HG03066 (cell line): Measurements from ENCODE around the gene MAP3K6.

Experiments
- ATAC-seq: cut with Tn5 transposase; IDR thresholded peaks from one replicate; pipeline ENCODE4 v1.9.1; 2021; ENCODE audit warnings: low read depth; ENCODE audit not compliant: unreplicated experiment

The MAP3K6 gene

DNA sequence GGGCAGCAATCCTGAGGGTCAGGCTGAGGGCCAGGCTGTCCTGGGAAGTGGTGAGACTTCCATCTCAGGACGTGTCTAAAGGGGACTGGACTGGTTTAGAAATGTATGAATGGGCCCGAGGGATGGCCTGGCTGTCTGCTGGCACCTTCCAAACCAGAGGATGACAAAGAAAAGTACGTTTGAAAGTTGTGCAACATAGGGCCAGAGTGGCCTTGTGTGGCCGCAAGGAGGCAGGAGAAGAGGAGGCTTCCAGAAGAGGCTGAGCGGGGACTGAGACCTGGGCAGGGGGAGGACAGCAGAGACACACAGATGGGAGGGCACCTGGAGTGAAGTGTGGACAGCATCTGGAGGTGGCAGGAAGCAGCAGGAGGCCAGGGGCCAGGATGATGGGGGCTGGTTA lies 27.5 kb downstream of the MAP3K6 start:
- no peak for ATAC-seq

DNA sequence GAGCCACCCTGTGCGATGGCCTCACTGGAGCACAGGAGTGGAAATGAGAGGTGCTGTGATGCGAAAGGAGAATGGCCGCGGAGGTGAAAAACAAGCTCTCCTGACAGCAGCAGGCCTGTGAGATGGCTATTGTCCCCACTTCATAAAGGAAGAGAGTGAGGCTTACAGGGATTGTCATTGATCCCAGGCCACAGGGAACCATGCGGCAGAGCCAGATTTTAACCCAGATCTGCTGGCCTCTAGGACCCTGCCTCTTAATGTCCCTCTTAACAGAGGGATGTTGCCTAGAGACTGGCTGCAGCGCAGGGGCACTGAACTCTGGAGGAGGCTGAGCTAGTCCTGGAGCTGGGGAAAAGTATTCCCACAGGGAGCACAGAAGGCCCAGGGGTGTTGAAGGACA lies 28.0 kb downstream of the MAP3K6 start:
- ATAC-seq = no peak

DNA sequence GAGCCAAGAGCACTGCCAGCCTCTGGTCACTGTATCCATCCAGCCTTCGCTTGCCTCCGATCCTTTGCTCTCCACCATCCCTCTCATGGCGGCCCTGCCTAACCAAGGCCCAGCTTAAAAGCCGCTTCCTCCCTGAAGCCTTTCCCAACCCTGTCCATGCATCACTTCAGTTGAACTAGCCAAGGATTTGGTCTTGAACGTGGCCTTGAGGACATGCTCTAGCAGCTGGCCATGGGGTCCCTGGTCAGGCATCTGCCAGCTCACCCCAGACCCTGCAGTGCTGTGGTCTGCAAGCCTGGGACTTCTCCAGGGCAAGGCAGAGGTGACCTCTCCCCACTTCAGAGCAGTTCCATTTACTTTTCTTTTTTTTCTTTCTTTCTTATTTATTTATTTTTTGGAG lies 30.0 kb downstream of the MAP3K6 start:
- ATAC-seq = no peak

DNA sequence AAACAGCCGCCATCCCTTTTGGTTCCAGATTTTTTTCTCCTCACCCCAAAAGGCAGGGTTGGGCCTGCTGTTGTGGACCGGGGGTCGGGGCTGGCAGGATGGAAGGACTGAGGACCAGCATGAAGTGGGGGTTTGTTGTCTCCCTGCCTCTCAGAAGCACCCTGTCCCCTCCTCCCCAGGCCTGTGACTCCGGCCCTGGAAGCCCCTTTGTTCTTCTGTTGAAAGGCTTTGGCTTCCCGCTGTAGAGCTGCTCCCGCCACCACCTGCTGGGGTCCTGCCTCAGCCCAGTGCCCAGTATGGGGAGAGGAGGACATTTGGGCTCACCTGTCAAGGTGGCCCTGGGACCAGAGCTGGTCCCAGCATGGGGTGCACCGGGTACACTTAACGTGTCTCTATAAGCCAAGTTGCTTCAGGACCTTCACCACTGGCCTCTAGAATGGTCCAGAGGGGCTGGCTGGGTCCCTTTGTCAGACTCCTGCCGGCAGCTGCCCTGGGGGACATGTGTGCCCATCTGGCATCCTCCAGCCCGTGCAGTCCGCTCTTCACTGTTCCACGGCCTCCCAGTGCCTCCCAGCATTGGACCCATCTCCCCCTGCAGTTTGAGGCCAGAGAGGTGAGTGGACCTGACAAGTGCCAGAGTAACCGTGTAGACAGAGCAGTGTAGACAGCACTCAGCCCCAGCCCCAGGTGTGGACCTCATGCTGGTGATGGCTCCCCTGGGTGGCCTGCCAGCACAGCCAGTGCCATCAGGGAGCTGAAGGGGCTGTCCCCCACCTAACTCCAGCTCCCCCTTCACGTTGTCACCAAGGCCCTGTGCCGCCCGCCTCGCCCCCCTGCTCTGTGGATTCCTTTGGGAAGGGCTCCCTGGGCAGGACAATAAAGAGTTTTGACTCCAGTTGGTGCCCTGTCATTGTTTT lies 31.0 kb downstream of the MAP3K6 start:
- no peak for ATAC-seq

DNA sequence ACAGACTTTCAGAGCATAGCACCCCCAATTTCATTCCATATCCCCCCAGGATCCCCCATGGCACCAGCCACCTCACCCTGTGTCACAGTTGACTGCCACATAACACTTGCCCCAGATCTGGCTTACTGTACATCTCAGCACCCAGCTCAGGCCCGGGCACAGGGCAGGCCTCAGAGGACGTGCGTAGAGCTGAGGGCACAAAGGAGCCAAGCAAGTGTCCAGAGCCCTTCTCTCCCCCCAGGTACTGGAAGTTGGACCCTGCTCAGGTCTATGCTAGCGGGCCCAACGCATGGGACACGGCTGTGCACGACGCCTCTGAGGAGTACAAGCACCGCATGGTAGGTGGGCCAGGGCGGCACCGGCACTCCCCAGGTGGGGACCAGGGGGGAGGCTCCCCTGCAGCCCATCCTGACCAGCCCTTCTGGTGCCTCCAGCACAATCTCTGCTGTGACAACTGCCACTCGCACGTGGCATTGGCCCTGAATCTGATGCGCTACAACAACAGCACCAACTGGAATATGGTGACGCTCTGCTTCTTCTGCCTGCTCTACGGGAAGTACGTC lies 33.0 kb downstream of the MAP3K6 start:
- ATAC-seq = no peak

DNA sequence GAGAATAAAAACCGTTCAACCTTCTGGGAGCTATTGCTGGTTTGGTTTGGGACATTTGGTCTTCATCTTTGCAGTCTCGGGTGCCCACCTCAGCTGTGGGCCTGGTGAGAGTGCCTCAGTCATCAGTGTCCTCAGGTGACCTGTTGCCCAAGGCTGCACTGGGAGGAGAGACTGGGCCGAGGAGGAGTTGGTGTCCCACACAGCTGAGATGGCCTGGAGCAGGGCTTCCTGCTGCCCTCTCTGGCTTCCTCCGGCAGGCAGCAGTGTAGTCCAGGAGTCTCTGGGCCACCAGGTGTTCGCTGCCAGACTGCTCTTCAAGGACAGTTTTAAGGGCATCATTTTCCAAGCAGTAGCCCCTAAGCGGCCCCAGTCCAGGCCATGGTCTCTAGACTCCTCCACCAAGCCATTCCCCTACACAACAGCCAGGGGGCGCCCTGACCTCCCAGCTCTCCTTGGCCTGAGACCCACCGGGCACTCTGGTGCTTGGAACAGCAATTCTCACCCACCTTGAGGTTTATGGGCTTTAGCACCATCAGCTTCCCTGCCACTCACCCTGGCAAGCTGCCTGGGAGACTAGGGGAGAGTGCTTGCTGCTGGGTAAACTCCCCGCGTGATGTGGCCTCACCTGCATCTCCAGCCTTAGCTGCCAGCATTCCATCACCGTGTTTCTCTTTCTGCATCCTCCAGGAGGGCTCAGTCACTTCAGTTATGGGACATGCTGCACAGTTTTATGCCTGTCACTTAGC lies 34.1 kb downstream of the MAP3K6 start:
- no peak for ATAC-seq

DNA sequence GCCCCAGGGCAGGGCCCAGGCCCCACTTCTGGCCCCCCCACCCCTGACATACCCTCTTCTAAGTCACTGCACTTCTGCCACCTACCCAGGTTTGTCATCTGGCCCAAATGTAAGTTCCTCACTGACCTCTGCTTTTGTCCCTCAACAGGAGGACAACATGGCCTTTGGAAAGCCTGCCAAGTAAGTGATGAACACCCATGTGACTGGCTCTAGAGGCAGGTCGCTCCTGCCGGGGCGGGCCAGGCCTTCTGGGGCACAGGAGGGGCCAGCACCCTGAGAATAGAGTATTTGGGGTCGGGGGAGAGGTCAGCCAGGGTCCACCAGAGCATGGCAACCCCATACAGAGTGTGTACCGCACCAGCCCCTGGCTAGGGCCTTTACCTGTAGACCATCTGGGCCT lies 34.8 kb downstream of the MAP3K6 start:
- no peak for ATAC-seq

DNA sequence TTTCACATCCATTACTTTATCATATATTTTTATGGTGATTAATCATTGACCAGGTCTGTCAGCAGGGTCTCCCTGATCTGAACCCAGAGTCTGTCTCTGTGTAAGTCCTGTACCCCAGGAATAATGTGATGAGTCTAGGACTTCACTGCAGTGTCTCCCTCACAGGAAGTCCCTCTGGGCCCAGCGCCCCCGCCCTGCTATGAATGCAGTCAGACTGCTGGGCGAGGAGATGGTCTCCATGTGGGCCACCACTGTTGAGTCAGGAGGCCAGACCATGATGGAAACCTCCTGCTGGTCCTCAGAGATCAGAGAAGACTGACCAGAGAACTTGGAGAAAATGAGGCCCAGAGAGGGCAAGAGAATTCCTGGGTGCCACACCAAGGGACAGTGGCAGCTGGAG lies 35.3 kb downstream of the MAP3K6 start:
- ATAC-seq = no peak

DNA sequence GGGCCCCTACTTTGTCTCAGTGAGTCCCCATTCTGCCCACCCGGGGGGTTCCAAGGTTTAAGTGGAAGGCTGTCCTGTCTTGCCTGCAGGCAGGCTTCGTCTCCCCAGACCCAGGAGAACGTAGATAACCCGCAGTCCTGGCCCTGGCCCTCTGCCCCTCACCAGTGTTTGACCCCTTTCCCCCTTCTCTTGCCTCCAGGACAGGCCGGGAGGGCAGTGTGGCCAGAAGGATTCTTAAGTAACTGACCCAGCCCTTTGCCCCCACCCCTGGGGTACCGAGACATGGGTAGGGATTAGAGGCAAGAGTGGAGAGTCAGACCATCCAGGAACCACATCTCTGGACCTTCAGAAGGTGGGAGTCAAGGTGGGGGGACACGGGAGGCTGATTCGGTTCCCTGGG lies 36.0 kb downstream of the MAP3K6 start:
- ATAC-seq = no peak

DNA sequence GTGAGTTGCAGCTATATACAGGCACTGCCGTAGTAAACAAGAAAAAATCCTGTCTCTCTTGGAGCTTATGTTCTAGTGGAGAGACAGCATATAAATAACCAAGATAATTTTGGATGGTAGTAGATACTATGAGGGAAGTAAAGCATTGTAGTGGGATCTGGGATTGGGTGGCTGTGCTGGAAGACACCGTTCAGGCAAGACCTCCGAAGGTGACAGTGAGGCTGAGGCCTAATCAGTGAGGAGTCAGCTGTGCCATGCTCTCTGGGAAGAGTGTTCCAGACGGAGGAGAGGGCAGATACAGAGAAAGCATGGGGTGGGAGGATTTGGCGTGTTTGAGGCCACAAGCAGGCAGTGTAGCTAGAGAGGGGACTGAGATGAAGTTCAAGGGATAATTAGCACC lies 38.8 kb downstream of the MAP3K6 start:
- no peak for ATAC-seq

DNA sequence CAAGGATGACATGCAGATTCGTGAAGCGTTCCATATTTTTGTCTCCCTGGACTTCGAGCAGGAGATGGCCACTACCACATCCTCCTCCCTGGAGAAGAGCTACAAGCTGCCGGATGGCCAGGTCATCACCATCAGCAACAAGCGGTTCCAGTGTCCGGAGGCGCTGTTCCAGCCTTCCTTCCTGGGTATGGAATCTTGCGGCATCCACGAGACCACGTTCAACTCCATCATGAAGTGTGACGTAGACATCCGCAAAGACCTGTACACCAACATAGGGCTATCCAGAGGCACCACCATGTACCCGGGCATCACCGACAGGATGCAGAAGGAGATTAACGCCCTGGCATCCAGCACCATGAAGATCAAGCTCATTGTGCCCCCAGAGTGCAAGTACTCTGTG lies 41.5 kb downstream of the MAP3K6 start:
- ATAC-seq = no peak

DNA sequence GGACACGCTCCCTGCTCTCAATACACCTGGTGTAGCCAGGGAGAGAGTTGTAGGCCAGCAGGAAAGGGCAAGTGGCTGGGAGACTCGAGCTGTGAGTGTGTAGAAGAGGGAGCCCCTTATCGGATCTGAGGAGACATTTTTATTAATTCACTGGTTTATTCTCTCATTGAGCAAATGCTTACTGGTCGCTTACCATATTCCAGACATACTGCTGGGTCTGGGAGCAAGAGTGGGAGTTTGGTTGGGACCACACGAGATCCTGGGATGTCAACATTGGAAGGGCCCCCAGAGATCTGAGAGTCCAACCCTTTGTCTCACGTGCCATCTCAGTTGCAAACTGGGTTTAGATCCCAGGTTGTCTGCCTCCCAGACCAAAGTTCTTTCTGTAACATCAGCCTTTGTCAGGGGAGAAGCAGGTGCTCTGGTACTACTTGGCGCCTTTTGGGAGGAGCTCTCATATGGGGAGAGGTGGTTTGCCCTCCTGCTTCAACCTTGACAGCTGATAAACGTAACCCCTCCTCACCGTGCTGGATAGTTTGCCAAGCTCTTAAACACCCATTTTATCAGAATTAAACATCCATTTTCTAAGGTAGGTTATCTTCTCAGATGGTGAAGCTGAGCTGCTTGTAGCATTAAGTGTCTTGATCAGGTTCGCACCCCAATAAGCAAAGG lies 44.1 kb downstream of the MAP3K6 start:
- ATAC-seq = no peak

DNA sequence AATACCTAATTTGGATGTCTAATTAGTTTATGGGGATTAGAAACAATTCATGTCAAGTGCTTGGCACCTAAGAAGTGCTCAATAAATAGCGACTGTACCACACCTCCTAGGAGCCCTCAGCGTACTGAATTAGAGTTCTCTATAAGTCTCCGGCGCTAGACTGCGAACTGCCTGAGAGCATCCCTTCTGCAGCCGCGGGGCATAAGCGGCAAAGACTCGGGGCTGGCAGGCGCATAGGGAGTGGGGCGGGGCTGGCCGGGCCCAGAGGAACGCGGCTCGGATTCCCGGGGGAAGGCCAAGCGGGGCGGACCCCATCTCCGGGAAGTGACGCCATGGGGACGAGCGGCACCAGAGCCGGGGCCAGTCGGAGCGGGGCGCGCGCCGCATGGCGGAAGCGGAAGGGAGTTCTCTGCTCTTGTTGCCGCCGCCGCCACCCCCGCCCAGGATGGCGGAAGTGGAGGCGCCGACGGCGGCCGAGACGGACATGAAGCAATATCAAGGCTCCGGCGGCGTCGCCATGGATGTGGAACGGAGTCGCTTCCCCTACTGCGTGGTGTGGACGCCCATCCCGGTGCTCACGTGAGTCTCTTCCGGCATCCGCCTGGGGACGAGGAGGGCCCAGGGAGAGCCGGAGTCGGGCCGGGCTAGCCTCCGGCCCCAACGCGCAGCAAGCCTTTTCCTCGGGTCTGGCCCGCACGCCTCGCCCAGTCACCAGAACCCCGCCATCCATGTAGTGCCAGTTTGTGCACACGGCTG lies 44.8 kb downstream of the MAP3K6 start, which contains the start of gene TMEM222:
Gene TMEM222 (plus strand): TSS at position 351 of the 756 bp plus-strand sequence. CDS start 35 bp downstream, at position 386.
- peak; percentile 93 for ATAC-seq

DNA sequence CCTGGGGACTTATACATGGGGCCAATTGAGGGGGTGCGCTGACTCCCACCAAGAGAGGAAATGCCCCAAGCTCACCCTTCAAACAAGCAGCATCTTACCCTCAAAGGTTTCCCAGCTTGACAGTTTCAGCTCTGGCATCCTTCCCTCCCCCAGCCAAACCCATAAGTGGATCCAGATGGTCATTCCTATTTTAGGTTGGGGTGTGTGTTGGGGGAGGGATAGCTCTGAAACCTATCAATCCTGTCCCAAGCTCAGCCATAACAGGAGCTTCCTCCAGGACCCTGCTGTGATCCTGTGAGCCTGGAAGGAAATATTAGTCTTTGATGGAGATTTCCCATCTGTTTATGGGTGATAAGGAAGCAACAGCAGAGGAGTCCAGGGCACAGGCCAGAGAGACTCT lies 48.2 kb downstream of the MAP3K6 start:
- ATAC-seq = no peak

DNA sequence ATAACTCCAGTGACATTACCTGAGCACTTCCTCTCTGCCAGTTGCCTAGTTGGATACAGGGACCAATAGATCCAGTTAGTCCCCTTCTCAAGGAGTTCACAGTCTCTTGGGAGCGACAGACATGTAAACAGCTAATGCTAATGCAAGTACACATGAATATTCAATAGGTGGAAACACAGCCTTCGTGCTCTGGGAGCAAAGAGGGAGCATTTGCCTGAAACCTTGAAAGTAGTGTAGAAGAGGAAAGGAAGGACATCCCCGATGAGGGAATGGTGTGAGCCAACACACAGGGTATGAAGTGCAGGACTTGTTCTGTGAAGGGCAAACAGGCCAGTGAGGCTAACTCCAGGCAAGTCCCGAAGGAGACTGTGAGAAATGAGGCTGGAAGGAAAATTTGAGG lies 48.6 kb downstream of the MAP3K6 start:
- ATAC-seq = no peak

DNA sequence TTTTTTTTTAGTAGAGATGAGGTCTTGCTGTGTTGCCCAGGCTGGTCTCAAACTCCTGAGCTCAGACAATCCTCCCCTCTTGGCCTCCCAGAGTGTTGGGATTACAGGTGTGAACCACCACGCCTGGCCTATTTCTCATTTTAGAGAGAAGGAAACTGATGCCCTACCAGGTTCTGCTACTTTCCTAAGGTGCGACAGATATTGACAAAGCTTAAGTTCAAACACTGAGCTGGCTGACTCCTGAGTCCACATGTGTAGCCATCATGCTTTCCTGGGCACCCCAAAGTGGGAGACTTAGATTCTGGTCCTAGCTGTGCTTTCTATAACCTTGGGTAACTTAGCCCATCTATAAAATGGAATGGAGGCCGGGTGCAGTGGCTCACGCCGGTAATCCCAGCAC lies 49.9 kb downstream of the MAP3K6 start:
- no peak for ATAC-seq

DNA sequence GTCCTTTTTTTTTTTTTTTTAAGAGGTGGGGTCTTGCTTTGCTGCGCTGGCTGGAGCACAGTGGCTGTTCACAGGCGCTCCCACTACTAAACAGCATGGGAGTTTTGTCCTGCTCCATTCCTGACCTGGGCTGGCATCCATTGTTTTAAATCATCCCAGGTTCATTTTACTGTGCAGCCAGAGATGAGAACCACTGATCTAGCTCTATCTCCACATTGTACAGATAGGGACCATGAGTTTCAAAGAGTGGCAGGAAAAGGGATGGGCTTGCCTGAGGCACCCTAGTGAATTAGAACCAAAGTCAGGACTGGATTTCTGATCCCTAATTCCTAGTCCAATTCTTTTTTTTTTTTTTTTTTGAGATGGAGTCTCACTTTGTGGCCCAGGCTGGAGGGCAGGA lies 52.0 kb downstream of the MAP3K6 start:
- no peak for ATAC-seq

DNA sequence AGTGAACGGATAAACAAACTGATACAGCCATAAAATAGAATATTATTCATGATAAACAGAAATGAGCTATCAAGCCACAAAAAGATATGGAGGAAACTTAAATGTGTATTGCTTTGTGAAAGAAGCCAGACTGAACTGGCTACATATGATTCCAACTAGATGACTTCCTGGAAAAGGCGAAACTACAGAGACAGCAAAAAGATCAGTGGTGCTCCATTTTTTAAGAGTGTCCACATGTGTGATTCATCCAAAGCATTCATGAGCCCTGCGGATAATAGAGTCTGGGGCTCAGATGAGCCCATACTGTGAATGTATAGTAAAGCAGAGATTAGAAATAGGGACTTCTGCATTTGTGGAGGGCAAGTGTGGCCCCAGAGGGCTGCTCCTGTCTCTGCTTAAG lies 52.6 kb downstream of the MAP3K6 start:
- ATAC-seq = no peak

DNA sequence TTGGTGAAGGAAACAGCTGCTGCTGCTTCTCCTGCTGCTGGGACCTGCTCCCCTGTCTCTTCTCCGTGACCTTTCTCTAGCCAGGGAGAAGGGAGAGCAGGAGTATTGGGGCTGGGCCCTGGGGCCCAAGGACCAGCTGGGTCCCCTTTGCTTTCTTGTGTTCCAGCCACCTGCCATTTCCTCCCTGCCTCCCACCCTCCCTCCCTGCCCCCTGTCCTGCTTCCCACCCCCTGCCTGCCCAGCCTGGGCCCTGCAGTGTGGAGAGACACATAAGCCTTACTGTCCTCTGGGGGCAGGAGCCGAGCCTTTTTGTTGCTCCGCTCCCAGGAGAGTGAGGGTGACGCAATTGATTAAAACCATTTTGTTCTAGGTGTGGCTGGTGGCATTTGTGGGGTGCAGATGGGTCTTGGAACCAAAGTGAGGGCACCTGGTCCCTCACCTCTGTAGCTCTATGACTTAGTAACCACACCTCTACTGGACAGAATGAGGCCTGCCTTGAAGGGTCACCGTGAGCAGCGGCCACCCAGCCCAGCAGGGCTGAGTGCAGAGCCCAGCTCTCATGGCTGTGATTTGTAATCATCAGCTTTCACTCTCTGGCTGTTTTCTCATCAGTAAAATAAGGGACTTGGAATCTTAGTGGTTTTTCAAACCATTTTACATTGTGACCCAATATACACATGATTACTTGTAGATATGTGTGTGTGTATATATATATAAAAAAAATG lies 58.7 kb downstream of the MAP3K6 start:
- no peak for ATAC-seq
